H9 (cell line): ENCODE data around the gene STK32C. TPM values are rescaled to one million over a fixed set of nuclear protein-coding genes. Genes with fewer than 3 reads are reported as not detected.

ENCODE experiments used
- DNase-seq: peaks from one replicate; pipeline ENCODE4 v3.0.0-alpha.2; 2017
- H2AFZ ChIP-seq: one replicate; pipeline ENCODE4 v1.6.1; 2013; ENCODE audit warnings: mild to moderate bottlenecking, low read length, control low read depth, moderate library complexity
- H2AK5ac ChIP-seq: 2 replicates; pipeline ENCODE4 v1.6.1; 2013; ENCODE audit warnings: low read length, control low read depth, mixed read lengths; ENCODE audit not compliant: insufficient read length
- H2BK120ac ChIP-seq: one replicate; pipeline ENCODE4 v1.6.1; 2013; ENCODE audit warnings: low read depth, mild to moderate bottlenecking, low read length, control low read depth, inconsistent platforms; ENCODE audit not compliant: poor library complexity, severe bottlenecking
- H2BK12ac ChIP-seq: 2 replicates; pipeline ENCODE4 v1.6.1; 2013; ENCODE audit warnings: low read length, control low read depth, mixed read lengths, low read depth; ENCODE audit not compliant: insufficient read length
- H2BK15ac ChIP-seq: 2 replicates; pipeline ENCODE4 v1.6.1; 2013; ENCODE audit warnings: low read depth, low read length, control low read depth
- H2BK20ac ChIP-seq: one replicate; pipeline ENCODE4 v1.6.1; 2013; ENCODE audit warnings: low read depth, mild to moderate bottlenecking, low read length, control low read depth, inconsistent platforms; ENCODE audit not compliant: poor library complexity, severe bottlenecking
- H2BK5ac ChIP-seq: 2 replicates; pipeline ENCODE4 v1.6.1; 2013; ENCODE audit warnings: low read length, control low read depth, mixed read lengths; ENCODE audit not compliant: insufficient read length
- H3K14ac ChIP-seq: 2 replicates; pipeline ENCODE4 v1.6.1; 2013; ENCODE audit warnings: low read length, control low read depth; ENCODE audit not compliant: insufficient read depth
- H3K18ac ChIP-seq: 2 replicates; pipeline ENCODE4 v1.6.1; 2013; ENCODE audit warnings: low read depth, mild to moderate bottlenecking, mixed read lengths, low read length, control low read depth; ENCODE audit not compliant: insufficient read length
- H3K23ac ChIP-seq: 2 replicates; pipeline ENCODE4 v1.6.1; 2013; ENCODE audit warnings: low read length, control low read depth, mixed read lengths, low read depth; ENCODE audit not compliant: insufficient read length
- H3K23me2 ChIP-seq: 2 replicates; pipeline ENCODE4 v1.6.1; 2013; ENCODE audit warnings: low read depth, mild to moderate bottlenecking, mixed read lengths, low read length, control low read depth; ENCODE audit not compliant: insufficient read length, poor library complexity, severe bottlenecking
- H3K27ac ChIP-seq: 2 replicates; pipeline ENCODE4 v1.5.1; 2013; ENCODE audit warnings: low read length, control low read depth, mixed read lengths, low read depth; ENCODE audit not compliant: insufficient read length
- H3K27me3 ChIP-seq: 2 replicates; pipeline ENCODE4 v1.6.1; 2013; ENCODE audit warnings: low read length, control low read depth, inconsistent platforms; ENCODE audit not compliant: insufficient read depth
- H3K4ac ChIP-seq: 2 replicates; pipeline ENCODE4 v1.6.1; 2013; ENCODE audit warnings: low read depth, mild to moderate bottlenecking, control low read depth, inconsistent platforms, low read length, moderate library complexity
- H3K4me1 ChIP-seq: 2 replicates; pipeline ENCODE4 v1.6.1; 2013; ENCODE audit warnings: low read length, control low read depth, inconsistent platforms; ENCODE audit not compliant: insufficient read depth
- H3K4me2 ChIP-seq: 2 replicates; pipeline ENCODE4 v1.6.1; 2013; ENCODE audit warnings: low read length, control low read depth, mixed read lengths; ENCODE audit not compliant: insufficient read length, insufficient read depth
- H3K56ac ChIP-seq: 2 replicates; pipeline ENCODE4 v1.6.1; 2013; ENCODE audit warnings: low read depth, mild to moderate bottlenecking, mixed read lengths, low read length, control low read depth; ENCODE audit not compliant: insufficient read length
- H3K79me1 ChIP-seq: 2 replicates; pipeline ENCODE4 v1.6.1; 2013; ENCODE audit warnings: low read depth, mild to moderate bottlenecking, moderate library complexity, low read length, control low read depth, inconsistent platforms; ENCODE audit not compliant: insufficient read depth, poor library complexity, severe bottlenecking
- H3K79me2 ChIP-seq: 2 replicates; pipeline ENCODE4 v1.6.1; 2013; ENCODE audit warnings: low read length, control low read depth, inconsistent platforms; ENCODE audit not compliant: insufficient read depth
- H3K9ac ChIP-seq: 2 replicates; pipeline ENCODE4 v1.6.1; 2013; ENCODE audit warnings: low read length, control low read depth, mixed read lengths; ENCODE audit not compliant: insufficient read length; ENCODE audit errors: extremely low read depth
- H3K9me3 ChIP-seq: one replicate; pipeline ENCODE4 v1.6.1; 2013; ENCODE audit warnings: low read depth, low read length, inconsistent platforms; ENCODE audit not compliant: control insufficient read depth
- H3T11ph ChIP-seq: one replicate; pipeline ENCODE4 v1.6.1; 2013; ENCODE audit warnings: mild to moderate bottlenecking, low read length, control low read depth, inconsistent platforms
- H4K20me1 ChIP-seq: one replicate; pipeline ENCODE4 v1.6.1; 2013; ENCODE audit not compliant: control insufficient read depth, insufficient read length, insufficient read depth
- H4K5ac ChIP-seq: 2 replicates; pipeline ENCODE4 v1.6.1; 2013; ENCODE audit warnings: low read depth, mild to moderate bottlenecking, mixed read lengths, low read length, control low read depth; ENCODE audit not compliant: insufficient read length
- H4K8ac ChIP-seq: replicated peaks from 2 replicates; pipeline ENCODE4 v1.6.1; 2013; ENCODE audit warnings: low read length, control low read depth, mixed read lengths, low read depth; ENCODE audit not compliant: insufficient read length
- H4K91ac ChIP-seq: 2 replicates; pipeline ENCODE4 v1.6.1; 2013; ENCODE audit warnings: low read depth, mild to moderate bottlenecking, moderate library complexity, mixed read lengths, low read length, control low read depth; ENCODE audit not compliant: insufficient read length
- H3K27ac Mint-ChIP-seq, 3 experiments: 2 replicates in 2 of 3; 3 replicates in 1 of 3; pipeline ENCODE4 v1.8.0; 2020 to 2021; ENCODE audit warnings: mixed read lengths in 3 of 3, mild to moderate bottlenecking in 1 of 3, moderate library complexity in 1 of 3
- H3K27me3 Mint-ChIP-seq: 2 replicates; pipeline ENCODE4 v1.8.0; 2021; ENCODE audit warnings: low read depth, mild to moderate bottlenecking, moderate library complexity, mixed read lengths
- H3K36me3 Mint-ChIP-seq, 3 experiments: 2 replicates in 2 of 3; 3 replicates in 1 of 3; pipeline ENCODE4 v1.8.0; 2020 to 2021; ENCODE audit warnings: low read depth in 3 of 3, mixed read lengths in 3 of 3; ENCODE audit not compliant: insufficient read depth in 1 of 3
- H3K4me1 Mint-ChIP-seq, 2 experiments: 2 replicates each; pipeline ENCODE4 v1.8.0; 2020; ENCODE audit warnings: mixed read lengths in 2 of 2
- H3K4me3 Mint-ChIP-seq, 2 experiments: 2 replicates in 1 of 2; 3 replicates in 1 of 2; pipeline ENCODE4 v1.8.0; 2020 to 2021; ENCODE audit warnings: mild to moderate bottlenecking in 2 of 2, mixed read lengths in 2 of 2, moderate library complexity in 1 of 2
- H3K9me3 Mint-ChIP-seq, 2 experiments: 2 replicates in 1 of 2; 3 replicates in 1 of 2; pipeline ENCODE4 v1.8.0; 2020; ENCODE audit warnings: mild to moderate bottlenecking in 2 of 2, mixed read lengths in 2 of 2, moderate library complexity in 1 of 2
- CTCF ChIP-seq: fragments of 200-600 bp; sonication (generic); conservative IDR thresholded peaks from 3 replicates; pipeline ENCODE4 v1.8.0; 2021; ENCODE audit warnings: antibody characterized with exemption, mild to moderate bottlenecking
- WGBS: extraction: QIAGEN DNeasy Blood & Tissue Kit; methylation state at CpG from one replicate; pipeline ENCODE4 v1.1.7; 2013; ENCODE audit warnings: missing lambda C conversion rate, low lambda C conversion rate, mixed read lengths; ENCODE audit not compliant: insufficient read length; ENCODE audit errors: extremely low coverage; 5-methylcytosine and 5-hydroxymethylcytosine counted together
- total RNA-seq: library from RNA; stranded (reverse); gene quantifications from 2 replicates; pipeline ENCODE4 v1.2.1, GENCODE V29; 2021

The STK32C gene
- total RNA-seq, 1 experiment from 2014 or later = 11.3 TPM

GRCh38 chr10:132333386-132333785, 25.6 kb upstream of the STK32C start:
- Histone ChIP-seq H3K23me2 (peaks cover 11% of the 10 kb centered on the region), H3K4me2 (no peak overlapping the region), H2BK5ac (no peak overlapping the region), H3K4me1 (peaks cover 7% of the 10 kb centered on the region; the same call in 1 of the 2 replicates), H3T11ph (no peak overlapping the region), H2BK15ac (no peak overlapping the region), H2BK20ac (no peak overlapping the region), H3K27ac (no peak overlapping the region), H3K79me2 (peaks cover 11% of the 10 kb centered on the region), H3K79me1 (peaks cover 3% of the 10 kb centered on the region), H3K27me3 (no peaks in the 10 kb centered on the region), H4K91ac (no peak overlapping the region), H4K8ac (no peak overlapping the region), H2BK120ac (no peak overlapping the region), H2AK5ac (peak overlapping the region; percentile 33), H3K9me3 (no peaks in the 10 kb centered on the region), H3K56ac (no peak overlapping the region), H2BK12ac (no peak overlapping the region), H3K18ac (no peak overlapping the region), H4K20me1 (peaks cover 4% of the 10 kb centered on the region), H2AFZ (no peak overlapping the region), H3K23ac (no peak overlapping the region), H3K14ac (no peak overlapping the region), H3K4ac (no peak overlapping the region), H3K9ac (no peak overlapping the region), H4K5ac (no peak overlapping the region)
- peaks cover 2 to 15% (median 9%) of the 10 kb centered on the region in 3 experiments; a peak in 5 of 7 replicates for H3K36me3 Mint-ChIP-seq
- no peak overlapping the region for H3K27ac Mint-ChIP-seq
- DNase-seq = no peak
- H3K4me3 Mint-ChIP-seq = peak overlapping the region in 1 of 2 experiments; percentile 20; a peak in 2 of 5 replicates
- peaks cover 32 to 51% of the 10 kb centered on the region in 2 experiments for H3K4me1 Mint-ChIP-seq
- no CpG with 5 or more reads among the region's 7 CpGs for WGBS
- no peak for TF ChIP-seq CTCF
- H3K27me3 Mint-ChIP-seq = peaks cover 17% of the 10 kb centered on the region
- no peaks in the 10 kb centered on the region; a peak in 1 of 5 replicates for H3K9me3 Mint-ChIP-seq
